H1 (cell line): Measurements from ENCODE around the gene PTGDR2.

Source experiments
- ZNF274 ChIP-seq: IDR thresholded peaks from 2 replicates; pipeline ENCODE4 v1.7.0; 2012; ENCODE audit warnings: low read length, borderline replicate concordance; ENCODE audit errors: extremely low read depth
- TF ChIP-seq, protein P1 (sequence below), 3 experiments: IDR thresholded peaks; 1 replicate in 2 of 3; 2 replicates in 1 of 3; pipeline versions ENCODE4 v1.5.1 to v1.6.1; 2011; ENCODE audit warnings: low read length in 3 of 3, mild to moderate bottlenecking in 3 of 3, inconsistent platforms in 2 of 3, low read depth in 1 of 3, moderate library complexity in 1 of 3; ENCODE audit not compliant: insufficient read depth in 1 of 3; ENCODE audit errors: control extremely low read depth in 1 of 3

DNA sequence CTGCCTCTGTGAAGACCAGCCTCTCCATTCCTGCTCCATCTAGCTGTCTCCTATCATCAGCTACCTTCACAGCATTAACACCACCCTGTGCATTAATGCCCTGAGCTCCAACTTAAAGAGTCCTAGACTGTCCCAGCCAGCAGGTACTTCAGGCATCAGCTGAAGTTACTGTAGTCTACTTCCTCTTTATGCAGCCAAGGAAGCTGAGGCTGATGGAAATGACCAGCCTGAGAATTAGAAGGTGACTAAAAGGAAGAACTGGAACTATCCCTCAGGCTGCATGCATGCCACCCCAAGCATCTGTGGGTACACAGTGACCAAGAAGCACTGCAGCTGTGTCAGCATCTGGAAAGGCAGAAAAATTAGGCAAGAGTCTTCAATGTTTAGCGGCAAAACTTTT is 42.4 kb downstream of the PTGDR2 start:
- no peak for TF ChIP-seq ZNF274
- TF ChIP-seq, protein P1, sequence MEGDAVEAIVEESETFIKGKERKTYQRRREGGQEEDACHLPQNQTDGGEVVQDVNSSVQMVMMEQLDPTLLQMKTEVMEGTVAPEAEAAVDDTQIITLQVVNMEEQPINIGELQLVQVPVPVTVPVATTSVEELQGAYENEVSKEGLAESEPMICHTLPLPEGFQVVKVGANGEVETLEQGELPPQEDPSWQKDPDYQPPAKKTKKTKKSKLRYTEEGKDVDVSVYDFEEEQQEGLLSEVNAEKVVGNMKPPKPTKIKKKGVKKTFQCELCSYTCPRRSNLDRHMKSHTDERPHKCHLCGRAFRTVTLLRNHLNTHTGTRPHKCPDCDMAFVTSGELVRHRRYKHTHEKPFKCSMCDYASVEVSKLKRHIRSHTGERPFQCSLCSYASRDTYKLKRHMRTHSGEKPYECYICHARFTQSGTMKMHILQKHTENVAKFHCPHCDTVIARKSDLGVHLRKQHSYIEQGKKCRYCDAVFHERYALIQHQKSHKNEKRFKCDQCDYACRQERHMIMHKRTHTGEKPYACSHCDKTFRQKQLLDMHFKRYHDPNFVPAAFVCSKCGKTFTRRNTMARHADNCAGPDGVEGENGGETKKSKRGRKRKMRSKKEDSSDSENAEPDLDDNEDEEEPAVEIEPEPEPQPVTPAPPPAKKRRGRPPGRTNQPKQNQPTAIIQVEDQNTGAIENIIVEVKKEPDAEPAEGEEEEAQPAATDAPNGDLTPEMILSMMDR (IDR thresholded peaks at IDR 0.05; ENCODE audit: control extremely low read depth in 1 of 3, insufficient read depth in 1 of 3, low read depth in 1 of 3, low read length in 3 of 3), result no peak
